Peyer's patch (tissue), 4 donors: ENCODE results near the gene EXOC3L4.

Experiments
- POLR2A ChIP-seq, 2 donors: fragments of 450-650 bp; IDR thresholded peaks; one replicate each; pipeline ENCODE4 v1.5.1; 2017; ENCODE audit warnings: antibody characterized with exemption in 2 of 2, mild to moderate bottlenecking in 2 of 2, moderate library complexity in 2 of 2
- TF ChIP-seq, protein P1 (sequence below), 6 experiments: fragments of 450-650 bp in 4 of 6; fragments of 200-600 bp in 2 of 6; sonication (generic) in 1 of 6; IDR thresholded peaks; one replicate each; pipeline ENCODE4 v1.5.1; 2017 to 2019; ENCODE audit warnings: antibody characterized with exemption in 6 of 6, mild to moderate bottlenecking in 3 of 6, moderate library complexity in 1 of 6

- TF ChIP-seq, protein P1, sequence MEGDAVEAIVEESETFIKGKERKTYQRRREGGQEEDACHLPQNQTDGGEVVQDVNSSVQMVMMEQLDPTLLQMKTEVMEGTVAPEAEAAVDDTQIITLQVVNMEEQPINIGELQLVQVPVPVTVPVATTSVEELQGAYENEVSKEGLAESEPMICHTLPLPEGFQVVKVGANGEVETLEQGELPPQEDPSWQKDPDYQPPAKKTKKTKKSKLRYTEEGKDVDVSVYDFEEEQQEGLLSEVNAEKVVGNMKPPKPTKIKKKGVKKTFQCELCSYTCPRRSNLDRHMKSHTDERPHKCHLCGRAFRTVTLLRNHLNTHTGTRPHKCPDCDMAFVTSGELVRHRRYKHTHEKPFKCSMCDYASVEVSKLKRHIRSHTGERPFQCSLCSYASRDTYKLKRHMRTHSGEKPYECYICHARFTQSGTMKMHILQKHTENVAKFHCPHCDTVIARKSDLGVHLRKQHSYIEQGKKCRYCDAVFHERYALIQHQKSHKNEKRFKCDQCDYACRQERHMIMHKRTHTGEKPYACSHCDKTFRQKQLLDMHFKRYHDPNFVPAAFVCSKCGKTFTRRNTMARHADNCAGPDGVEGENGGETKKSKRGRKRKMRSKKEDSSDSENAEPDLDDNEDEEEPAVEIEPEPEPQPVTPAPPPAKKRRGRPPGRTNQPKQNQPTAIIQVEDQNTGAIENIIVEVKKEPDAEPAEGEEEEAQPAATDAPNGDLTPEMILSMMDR (IDR thresholded peaks at IDR 0.05): no peak
- no peak for TF ChIP-seq POLR2A (IDR thresholded peaks at IDR 0.05)
These were observed 4.0 kb upstream of the EXOC3L4 start for GRCh38 chr14:103090481-103091020.
